Transverse colon (tissue), 4 donors: ENCODE results near the gene PTBP3.
"Not testable (repeated sequence)": the region's sequence is repeated elsewhere in the genome, so short reads cannot be mapped to it uniquely, and the experiment has no call there.

Experiments
- EP300 ChIP-seq: sonication (generic); formaldehyde crosslinking; IDR thresholded peaks from one replicate; pipeline ENCODE4 v1.6.1; 2017; ENCODE audit warnings: antibody characterized with exemption, low read depth
- POLR2A ChIP-seq: fragments of 450-650 bp; IDR thresholded peaks from one replicate; pipeline ENCODE4 v1.6.1; 2016; ENCODE audit warnings: antibody characterized with exemption, mild to moderate bottlenecking, moderate library complexity
- POLR2AphosphoS5 ChIP-seq, 3 donors: sonication (generic); formaldehyde crosslinking; IDR thresholded peaks; one replicate each; pipeline ENCODE4 v1.6.1; 2016; ENCODE audit warnings: antibody characterized with exemption in 3 of 3
- TF ChIP-seq, protein P1 (sequence below), 5 experiments: fragments of 200-600 bp in 3 of 5; fragments of 450-650 bp in 2 of 5; sonication (generic) in 3 of 5; IDR thresholded peaks; 1 replicate in 2 of 5; 2 replicates in 3 of 5; pipeline ENCODE4 v1.5.1; 2016 to 2017; ENCODE audit warnings: antibody characterized with exemption in 5 of 5, inconsistent platforms in 3 of 5, mild to moderate bottlenecking in 2 of 5, moderate library complexity in 1 of 5

DNA sequence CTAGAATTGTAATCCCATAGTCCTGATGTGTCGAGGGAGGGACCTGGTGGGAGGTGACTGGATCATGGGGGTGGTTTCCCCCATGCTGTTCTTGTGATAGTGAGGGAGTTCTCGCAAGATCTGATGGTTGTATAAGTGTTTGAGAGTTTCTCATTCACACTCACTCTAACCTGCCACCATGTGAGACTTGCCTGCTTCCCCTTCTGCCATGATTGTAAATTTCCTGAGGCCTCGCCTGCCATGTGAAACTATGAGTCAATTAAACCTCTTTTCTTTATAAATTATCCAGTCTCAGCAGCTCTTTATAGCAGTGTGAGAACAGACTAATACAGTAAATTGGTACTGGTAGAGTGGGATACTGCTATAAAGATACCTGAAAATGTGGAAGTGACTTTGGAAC, 50.6 kb downstream of the PTBP3 start:
- TF ChIP-seq POLR2A; EP300; POLR2AphosphoS5 (IDR thresholded peaks at IDR 0.05): not testable (repeated sequence)
- TF ChIP-seq, protein P1, sequence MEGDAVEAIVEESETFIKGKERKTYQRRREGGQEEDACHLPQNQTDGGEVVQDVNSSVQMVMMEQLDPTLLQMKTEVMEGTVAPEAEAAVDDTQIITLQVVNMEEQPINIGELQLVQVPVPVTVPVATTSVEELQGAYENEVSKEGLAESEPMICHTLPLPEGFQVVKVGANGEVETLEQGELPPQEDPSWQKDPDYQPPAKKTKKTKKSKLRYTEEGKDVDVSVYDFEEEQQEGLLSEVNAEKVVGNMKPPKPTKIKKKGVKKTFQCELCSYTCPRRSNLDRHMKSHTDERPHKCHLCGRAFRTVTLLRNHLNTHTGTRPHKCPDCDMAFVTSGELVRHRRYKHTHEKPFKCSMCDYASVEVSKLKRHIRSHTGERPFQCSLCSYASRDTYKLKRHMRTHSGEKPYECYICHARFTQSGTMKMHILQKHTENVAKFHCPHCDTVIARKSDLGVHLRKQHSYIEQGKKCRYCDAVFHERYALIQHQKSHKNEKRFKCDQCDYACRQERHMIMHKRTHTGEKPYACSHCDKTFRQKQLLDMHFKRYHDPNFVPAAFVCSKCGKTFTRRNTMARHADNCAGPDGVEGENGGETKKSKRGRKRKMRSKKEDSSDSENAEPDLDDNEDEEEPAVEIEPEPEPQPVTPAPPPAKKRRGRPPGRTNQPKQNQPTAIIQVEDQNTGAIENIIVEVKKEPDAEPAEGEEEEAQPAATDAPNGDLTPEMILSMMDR (IDR thresholded peaks at IDR 0.05) = not testable (repeated sequence)
